H1 (cell line): ENCODE results near the gene MARK3. TPM values are rescaled to one million over a fixed set of nuclear protein-coding genes. Genes with fewer than 3 reads are reported as not detected.

Experiments used
- JUN ChIP-seq: IDR thresholded peaks from 2 replicates; pipeline ENCODE4 v1.6.1; 2011; ENCODE audit warnings: low read depth, mild to moderate bottlenecking, improper control_type of control experiment, low read length
- JUND ChIP-seq: IDR thresholded peaks from 2 replicates; pipeline ENCODE4 v1.6.1; 2011; ENCODE audit warnings: mild to moderate bottlenecking, improper control_type of control experiment, low read length
- KDM4A ChIP-seq: IDR thresholded peaks from one replicate; pipeline ENCODE4 v1.7.1; 2012; ENCODE audit warnings: low read depth, mild to moderate bottlenecking, moderate library complexity, low read length, inconsistent platforms; ENCODE audit not compliant: severe bottlenecking
- RXRA ChIP-seq: IDR thresholded peaks from 2 replicates; pipeline ENCODE4 v1.6.1; 2011; ENCODE audit warnings: low read depth, mild to moderate bottlenecking, low read length, moderate library complexity; ENCODE audit not compliant: insufficient read depth
- polyA plus RNA-seq, 7 experiments: library from polyadenylated mRNA; depleted of rRNA in 3 of 7; stranded (reverse) in 5 of 7; unstranded in 2 of 7; fragments of >200 nt in 5 of 7; fragments of 200-250 nt in 2 of 7; gene quantifications; 1 replicate in 5 of 7; 2 replicates in 1 of 7; 4 replicates in 1 of 7; pipeline versions ENCODE4 v1.2.1 to v1.2.3, GENCODE V29; 2011 to 2013; ENCODE audit warnings: missing spikeins in 2 of 7, mixed read lengths in 2 of 7
- total RNA-seq: library from RNA; stranded (reverse); fragmentation: NEBNext Ultra II Directional; extraction: Animal tissue kit (Norgen Biotek cat#: 25700); gene quantifications from 2 replicates; pipeline ENCODE4 v1.2.1, GENCODE V29; 2021

The MARK3 gene
- total and polyA plus RNA-seq, 2 of the 8 experiments (the other 6 are each of a cell fraction or from before 2014, with no cell fraction given): 39.4 to 76.9 TPM

- TF ChIP-seq RXRA (no peak), KDM4A (no peak), JUND (no peak), JUN (no peak)
Measured at GRCh38 chr14:103496776-103497175, 111.6 kb downstream of the MARK3 start (continued).
